ENCODE data around the gene RASSF5.

- TF ChIP-seq CREB1 (CRISPR knock-in tag; IDR thresholded peaks at IDR 0.05; ENCODE audit: low read depth) (no peak), CTCF (conservative IDR thresholded peaks at IDR 0.05; ENCODE audit: low read depth in 2 of 2) (no peak), POLR2AphosphoS5 (IDR thresholded peaks at IDR 0.05; ENCODE audit: low read depth) (no peak), EZH2 (IDR thresholded peaks at IDR 0.05; ENCODE audit: low read depth, unreplicated experiment) (no peak), ETS1 (IDR thresholded peaks at IDR 0.05) (no peak), ZNF331 (CRISPR knock-in tag; IDR thresholded peaks at IDR 0.05; ENCODE audit: low read depth) (no peak), REST (IDR thresholded peaks at IDR 0.05; ENCODE audit: unreplicated experiment) (no peak), EZH2phosphoT487 (IDR thresholded peaks at IDR 0.05; ENCODE audit: unreplicated experiment) (no peak), JUNB (IDR thresholded peaks at IDR 0.05; ENCODE audit: unreplicated experiment) (no peak), ZNF462 (CRISPR knock-in tag; IDR thresholded peaks at IDR 0.05) (no peak), STAT1 (IDR thresholded peaks at IDR 0.05; ENCODE audit: unreplicated experiment) (no peak), ZNF114 (CRISPR knock-in tag; IDR thresholded peaks at IDR 0.05) (no peak), NANOG (IDR thresholded peaks at IDR 0.05; ENCODE audit: borderline replicate concordance) (no peak)
Observed at GRCh38 chr1:206491616-206492015, 15.7 kb upstream of the RASSF5 start.
